SK-N-SH (cell line): ENCODE results near the gene BAK1. TPM values are rescaled to one million over a fixed set of nuclear protein-coding genes. Genes with fewer than 3 reads are reported as not detected.
"Not testable (repeated sequence)": the region's sequence is repeated elsewhere in the genome, so short reads cannot be mapped to it uniquely, and the experiment has no call there.

ENCODE experiments used
- CTCF ChIA-PET: fragments of 300-600, 350-600 bp; formaldehyde crosslinking; extraction: SDS; loops from one replicate; lab custom pipeline; 2021; lab: Yijun Ruan, JAX
- POLR2A ChIA-PET: fragments of 350-600 bp; sonication (Branson Sonifier 250); formaldehyde crosslinking; extraction: SDS; loops from one replicate; lab custom pipeline; 2020; ENCODE audit warnings: antibody characterized with exemption, inconsistent platforms; lab: Yijun Ruan, JAX
- DNase-seq: peaks from one replicate; pipeline ENCODE4 v3.0.0; 2012
- H2AFZ ChIP-seq: fragments of 200-600 bp; sonication (generic); 2 replicates; pipeline ENCODE4 v1.8.1; 2016; ENCODE audit warnings: antibody characterized with exemption, mild to moderate bottlenecking, low read depth
- H3F3A ChIP-seq: fragments of 200-600 bp; sonication (generic); replicated peaks from 2 replicates; pipeline ENCODE3; 2016; ENCODE audit warnings: antibody characterized with exemption, mild to moderate bottlenecking; ENCODE audit not compliant: insufficient read depth
- H3K27ac ChIP-seq, 2 experiments: fragments of 200-500 bp in 1 of 2; fragments of 200-600 bp in 1 of 2; sonication (Bioruptor generic) in 1 of 2; sonication (generic), shearing (Covaris generic) in 1 of 2; 2 replicates each; pipeline versions ENCODE4 v1.5.1 to v1.6.1; 2014 to 2016; ENCODE audit warnings: low read depth in 2 of 2, inconsistent platforms in 1 of 2, low read length in 1 of 2, mild to moderate bottlenecking in 1 of 2, mixed read lengths in 1 of 2
- H3K27me3 ChIP-seq: fragments of 200-600 bp; sonication (generic), shearing (Covaris generic); 2 replicates; pipeline ENCODE4 v1.6.1; 2016; ENCODE audit warnings: mixed run types; ENCODE audit not compliant: insufficient read depth
- H3K36me3 ChIP-seq, 2 experiments: fragments of 200-500 bp in 1 of 2; fragments of 200-600 bp in 1 of 2; sonication (Bioruptor generic) in 1 of 2; sonication (generic) in 1 of 2; replicated peaks in 1 of 2; 2 replicates each; pipeline versions ENCODE3 to v1.5.1; 2014 to 2016; ENCODE audit warnings: low read length in 1 of 2, mild to moderate bottlenecking in 1 of 2; ENCODE audit not compliant: insufficient read depth in 2 of 2, control insufficient read depth in 1 of 2
- H3K4me1 ChIP-seq, 2 experiments: fragments of 200-500 bp in 1 of 2; fragments of 200-600 bp in 1 of 2; sonication (Bioruptor generic) in 1 of 2; sonication (generic), shearing (Covaris generic) in 1 of 2; 2 replicates each; pipeline versions ENCODE4 v1.5.1 to v1.6.1; 2014 to 2016; ENCODE audit warnings: low read depth in 1 of 2, low read length in 1 of 2, mixed run types in 1 of 2; ENCODE audit not compliant: insufficient read depth in 2 of 2, control insufficient read depth in 1 of 2
- H3K4me2 ChIP-seq: fragments of 200-600 bp; sonication (generic), shearing (Covaris generic); 2 replicates; pipeline ENCODE4 v1.6.1; 2017; ENCODE audit warnings: mixed run types
- H3K4me3 ChIP-seq, 2 experiments: fragments of 200-500 bp in 1 of 2; fragments of 200-600 bp in 1 of 2; sonication (Bioruptor generic) in 1 of 2; sonication (generic), shearing (Covaris generic) in 1 of 2; 2 replicates each; pipeline versions ENCODE4 v1.5.1 to v1.8.1; 2014 to 2016; ENCODE audit warnings: low read depth in 2 of 2, inconsistent platforms in 1 of 2, low read length in 1 of 2, mild to moderate bottlenecking in 1 of 2, mixed read lengths in 1 of 2, moderate library complexity in 1 of 2
- H3K79me2 ChIP-seq: fragments of 200-600 bp; sonication (generic); 2 replicates; pipeline ENCODE4 v1.8.1; 2017; ENCODE audit warnings: mild to moderate bottlenecking; ENCODE audit not compliant: insufficient read depth
- H3K9ac ChIP-seq: fragments of 200-600 bp; sonication (generic); 2 replicates; pipeline ENCODE4 v1.6.1; 2017; ENCODE audit warnings: mixed run types
- H3K9me2 ChIP-seq: fragments of 200-600 bp; sonication (generic); 2 replicates; pipeline ENCODE4 v1.6.1; 2017; ENCODE audit warnings: mixed run types
- H3K9me3 ChIP-seq: fragments of 200-600 bp; sonication (generic); 2 replicates; pipeline ENCODE4 v1.6.1; 2017; ENCODE audit warnings: mixed run types, mild to moderate bottlenecking, moderate library complexity
- H4K20me1 ChIP-seq: fragments of 200-600 bp; sonication (generic); 2 replicates; pipeline ENCODE4 v1.6.1; 2017; ENCODE audit warnings: mild to moderate bottlenecking, mixed run types; ENCODE audit not compliant: insufficient read depth
- CHD2 ChIP-seq: fragments of 150-350 bp; IDR thresholded peaks from 2 replicates; pipeline ENCODE4 v1.6.1; 2018; ENCODE audit warnings: low read length; ENCODE audit not compliant: partially characterized antibody
- EP300 ChIP-seq, 2 experiments: IDR thresholded peaks; 2 replicates each; pipeline versions ENCODE4 v1.4.0 to v1.6.1; 2012; ENCODE audit warnings: borderline replicate concordance in 1 of 2, low read depth in 1 of 2, low read length in 1 of 2
- EZH2phosphoT487 ChIP-seq: fragments of 200-600 bp; sonication (generic); IDR thresholded peaks from 2 replicates; pipeline ENCODE4 v1.6.1; 2017; ENCODE audit warnings: low read depth, mixed run types, mild to moderate bottlenecking, antibody characterized with exemption, moderate library complexity, borderline replicate concordance
- FOSL2 ChIP-seq: IDR thresholded peaks from 2 replicates; pipeline ENCODE4 v1.4.0; 2012; ENCODE audit warnings: low read depth, mild to moderate bottlenecking, moderate library complexity, borderline replicate concordance
- FOXM1 ChIP-seq: IDR thresholded peaks from 2 replicates; pipeline ENCODE4 v1.4.0; 2012; ENCODE audit warnings: low read depth, mild to moderate bottlenecking
- GABPA ChIP-seq: IDR thresholded peaks from 2 replicates; pipeline ENCODE4 v1.4.0; 2012; ENCODE audit warnings: low read depth, mild to moderate bottlenecking
- MAX ChIP-seq: IDR thresholded peaks from 2 replicates; pipeline ENCODE4 v1.4.0; 2012; ENCODE audit warnings: low read depth
- MEF2A ChIP-seq: IDR thresholded peaks from 2 replicates; pipeline ENCODE4 v1.4.0; 2012; ENCODE audit warnings: low read depth, borderline replicate concordance
- NRF1 ChIP-seq: IDR thresholded peaks from 2 replicates; pipeline ENCODE4 v1.6.1; 2012; ENCODE audit warnings: low read depth, mild to moderate bottlenecking, low read length
- POLR2AphosphoS5 ChIP-seq: IDR thresholded peaks from 2 replicates; pipeline ENCODE4 v1.6.1; 2012; ENCODE audit warnings: low read depth, low read length
- RAD21 ChIP-seq: IDR thresholded peaks from 2 replicates; pipeline ENCODE4 v1.6.1; 2012; ENCODE audit warnings: mild to moderate bottlenecking, low read length
- RCOR1 ChIP-seq: fragments of 150-350 bp; IDR thresholded peaks from 2 replicates; pipeline ENCODE4 v1.6.1; 2017; ENCODE audit warnings: antibody characterized with exemption, low read length
- SMC3 ChIP-seq: IDR thresholded peaks from 2 replicates; pipeline ENCODE4 v1.6.1; 2012; ENCODE audit warnings: low read depth, low read length, improper control_type of control experiment
- TCF12 ChIP-seq: IDR thresholded peaks from 2 replicates; pipeline ENCODE4 v1.4.0; 2012
- TEAD4 ChIP-seq: IDR thresholded peaks from 2 replicates; pipeline ENCODE4 v1.4.0; 2012; ENCODE audit warnings: mild to moderate bottlenecking, borderline replicate concordance; ENCODE audit not compliant: insufficient read depth
- WGBS: methylation state at CpG from one replicate; pipeline ENCODE4 v1.1.6; 2017; ENCODE audit warnings: low lambda C conversion rate; 5-methylcytosine and 5-hydroxymethylcytosine counted together
- polyA plus RNA-seq, 3 experiments: library from polyadenylated mRNA; depleted of rRNA; stranded (reverse); fragments of >200 nt; gene quantifications; 2 replicates each; pipeline ENCODE4 v1.2.3, GENCODE V29; 2012
- TF ChIP-seq, protein P1 (sequence below): IDR thresholded peaks from 2 replicates; pipeline ENCODE4 v1.6.1; 2012; ENCODE audit warnings: mild to moderate bottlenecking, low read depth, low read length, moderate library complexity
- TF ChIP-seq, protein P2 (sequence below): IDR thresholded peaks from 2 replicates; pipeline ENCODE4 v1.4.0; 2012; ENCODE audit warnings: low read depth, borderline replicate concordance
- TF ChIP-seq, protein P3 (sequence below): fragments of 200-600 bp; sonication (generic); IDR thresholded peaks from 2 replicates; pipeline ENCODE4 v1.6.1; 2017; ENCODE audit warnings: antibody characterized with exemption, mild to moderate bottlenecking, moderate library complexity
- TF ChIP-seq, protein P4 (sequence below): IDR thresholded peaks from 2 replicates; pipeline ENCODE4 v1.4.0; 2012; ENCODE audit warnings: low read depth, borderline replicate concordance

The BAK1 gene
- polyA plus RNA-seq, 1 of the 3 experiments (the other 2 are of a cell fraction): 15.4 TPM

- Histone ChIP-seq H3F3A (no peaks in the 10 kb centered on the region), H3K4me3 (no peak overlapping the region), H3K4me1 (no peaks in the 10 kb centered on the region), H3K9me3 (no peaks in the 10 kb centered on the region), H3K27ac (no peak overlapping the region), H3K79me2 (no peaks in the 10 kb centered on the region), H3K9me2 (no peaks in the 10 kb centered on the region), H2AFZ (no peak overlapping the region), H3K9ac (no peak overlapping the region), H4K20me1 (no peaks in the 10 kb centered on the region), H3K4me2 (no peak overlapping the region), H3K27me3 (no peaks in the 10 kb centered on the region), H3K36me3 (no peaks in the 10 kb centered on the region)
- TF ChIP-seq RCOR1 (no peak), MAX (no peak), GABPA (no peak), NRF1 (no peak), FOXM1 (no peak), EP300 (IDR thresholded peaks at IDR 0.05; ENCODE audit: borderline replicate concordance in 1 of 2, low read depth in 1 of 2, low read length in 1 of 2) (no peak), EZH2phosphoT487 (no peak), CHD2 (no peak), MEF2A (no peak), POLR2AphosphoS5 (no peak), FOSL2 (no peak), RAD21 (no peak), TEAD4 (no peak), SMC3 (no peak), TCF12 (no peak)
- TF ChIP-seq, protein P1, sequence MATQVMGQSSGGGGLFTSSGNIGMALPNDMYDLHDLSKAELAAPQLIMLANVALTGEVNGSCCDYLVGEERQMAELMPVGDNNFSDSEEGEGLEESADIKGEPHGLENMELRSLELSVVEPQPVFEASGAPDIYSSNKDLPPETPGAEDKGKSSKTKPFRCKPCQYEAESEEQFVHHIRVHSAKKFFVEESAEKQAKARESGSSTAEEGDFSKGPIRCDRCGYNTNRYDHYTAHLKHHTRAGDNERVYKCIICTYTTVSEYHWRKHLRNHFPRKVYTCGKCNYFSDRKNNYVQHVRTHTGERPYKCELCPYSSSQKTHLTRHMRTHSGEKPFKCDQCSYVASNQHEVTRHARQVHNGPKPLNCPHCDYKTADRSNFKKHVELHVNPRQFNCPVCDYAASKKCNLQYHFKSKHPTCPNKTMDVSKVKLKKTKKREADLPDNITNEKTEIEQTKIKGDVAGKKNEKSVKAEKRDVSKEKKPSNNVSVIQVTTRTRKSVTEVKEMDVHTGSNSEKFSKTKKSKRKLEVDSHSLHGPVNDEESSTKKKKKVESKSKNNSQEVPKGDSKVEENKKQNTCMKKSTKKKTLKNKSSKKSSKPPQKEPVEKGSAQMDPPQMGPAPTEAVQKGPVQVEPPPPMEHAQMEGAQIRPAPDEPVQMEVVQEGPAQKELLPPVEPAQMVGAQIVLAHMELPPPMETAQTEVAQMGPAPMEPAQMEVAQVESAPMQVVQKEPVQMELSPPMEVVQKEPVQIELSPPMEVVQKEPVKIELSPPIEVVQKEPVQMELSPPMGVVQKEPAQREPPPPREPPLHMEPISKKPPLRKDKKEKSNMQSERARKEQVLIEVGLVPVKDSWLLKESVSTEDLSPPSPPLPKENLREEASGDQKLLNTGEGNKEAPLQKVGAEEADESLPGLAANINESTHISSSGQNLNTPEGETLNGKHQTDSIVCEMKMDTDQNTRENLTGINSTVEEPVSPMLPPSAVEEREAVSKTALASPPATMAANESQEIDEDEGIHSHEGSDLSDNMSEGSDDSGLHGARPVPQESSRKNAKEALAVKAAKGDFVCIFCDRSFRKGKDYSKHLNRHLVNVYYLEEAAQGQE: no peak
- TF ChIP-seq, protein P2, sequence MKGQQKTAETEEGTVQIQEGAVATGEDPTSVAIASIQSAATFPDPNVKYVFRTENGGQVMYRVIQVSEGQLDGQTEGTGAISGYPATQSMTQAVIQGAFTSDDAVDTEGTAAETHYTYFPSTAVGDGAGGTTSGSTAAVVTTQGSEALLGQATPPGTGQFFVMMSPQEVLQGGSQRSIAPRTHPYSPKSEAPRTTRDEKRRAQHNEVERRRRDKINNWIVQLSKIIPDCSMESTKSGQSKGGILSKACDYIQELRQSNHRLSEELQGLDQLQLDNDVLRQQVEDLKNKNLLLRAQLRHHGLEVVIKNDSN: no peak
- TF ChIP-seq, protein P3, sequence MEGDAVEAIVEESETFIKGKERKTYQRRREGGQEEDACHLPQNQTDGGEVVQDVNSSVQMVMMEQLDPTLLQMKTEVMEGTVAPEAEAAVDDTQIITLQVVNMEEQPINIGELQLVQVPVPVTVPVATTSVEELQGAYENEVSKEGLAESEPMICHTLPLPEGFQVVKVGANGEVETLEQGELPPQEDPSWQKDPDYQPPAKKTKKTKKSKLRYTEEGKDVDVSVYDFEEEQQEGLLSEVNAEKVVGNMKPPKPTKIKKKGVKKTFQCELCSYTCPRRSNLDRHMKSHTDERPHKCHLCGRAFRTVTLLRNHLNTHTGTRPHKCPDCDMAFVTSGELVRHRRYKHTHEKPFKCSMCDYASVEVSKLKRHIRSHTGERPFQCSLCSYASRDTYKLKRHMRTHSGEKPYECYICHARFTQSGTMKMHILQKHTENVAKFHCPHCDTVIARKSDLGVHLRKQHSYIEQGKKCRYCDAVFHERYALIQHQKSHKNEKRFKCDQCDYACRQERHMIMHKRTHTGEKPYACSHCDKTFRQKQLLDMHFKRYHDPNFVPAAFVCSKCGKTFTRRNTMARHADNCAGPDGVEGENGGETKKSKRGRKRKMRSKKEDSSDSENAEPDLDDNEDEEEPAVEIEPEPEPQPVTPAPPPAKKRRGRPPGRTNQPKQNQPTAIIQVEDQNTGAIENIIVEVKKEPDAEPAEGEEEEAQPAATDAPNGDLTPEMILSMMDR: no peak
- TF ChIP-seq, protein P4, sequence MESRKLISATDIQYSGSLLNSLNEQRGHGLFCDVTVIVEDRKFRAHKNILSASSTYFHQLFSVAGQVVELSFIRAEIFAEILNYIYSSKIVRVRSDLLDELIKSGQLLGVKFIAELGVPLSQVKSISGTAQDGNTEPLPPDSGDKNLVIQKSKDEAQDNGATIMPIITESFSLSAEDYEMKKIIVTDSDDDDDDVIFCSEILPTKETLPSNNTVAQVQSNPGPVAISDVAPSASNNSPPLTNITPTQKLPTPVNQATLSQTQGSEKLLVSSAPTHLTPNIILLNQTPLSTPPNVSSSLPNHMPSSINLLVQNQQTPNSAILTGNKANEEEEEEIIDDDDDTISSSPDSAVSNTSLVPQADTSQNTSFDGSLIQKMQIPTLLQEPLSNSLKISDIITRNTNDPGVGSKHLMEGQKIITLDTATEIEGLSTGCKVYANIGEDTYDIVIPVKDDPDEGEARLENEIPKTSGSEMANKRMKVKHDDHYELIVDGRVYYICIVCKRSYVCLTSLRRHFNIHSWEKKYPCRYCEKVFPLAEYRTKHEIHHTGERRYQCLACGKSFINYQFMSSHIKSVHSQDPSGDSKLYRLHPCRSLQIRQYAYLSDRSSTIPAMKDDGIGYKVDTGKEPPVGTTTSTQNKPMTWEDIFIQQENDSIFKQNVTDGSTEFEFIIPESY: no peak
- ChIA-PET POLR2A (no interaction called here), CTCF (no interaction called here)
- no peak for DNase-seq
- 96% methylated on average over 3 of the region's 3 CpGs for WGBS
Observed at GRCh38 chr6:33534702-33535101, 45.4 kb downstream of the BAK1 start.

- H3K36me3 ChIP-seq, H2AFZ ChIP-seq, H3K27me3 ChIP-seq, H3F3A ChIP-seq, H3K4me2 ChIP-seq, H3K9me3 ChIP-seq, H3K4me1 ChIP-seq, H4K20me1 ChIP-seq, H3K9ac ChIP-seq, CTCF ChIA-PET, H3K9me2 ChIP-seq, DNase-seq, H3K79me2 ChIP-seq, H3K27ac ChIP-seq, H3K4me3 ChIP-seq: not testable (repeated sequence)
- POLR2A ChIA-PET: interaction anchor here (0.6 kb wide), 1 partner anchor 1259 kb away, joined by 3 read pairs; the partner anchor contains the start of gene BLTP3A
- 81% methylated on average over 22 of the region's 22 CpGs for WGBS
Observed at GRCh38 chr6:33533163-33533869, 46.8 kb downstream of the BAK1 start.
